ENCODE data around the gene ARL8A. TPM values are rescaled to one million over a fixed set of nuclear protein-coding genes. Genes with fewer than 3 reads are reported as not detected.

ARL8A gene
- total RNA-seq, 2 donors from 2014 or later = 72.8 to 82.0 TPM

GRCh38 chr1:202133989-202134388 lies 10.5 kb downstream of the ARL8A start:
- Mint-ChIP-seq H3K27ac (no peak overlapping the region), H3K4me1 (no peaks in the 10 kb centered on the region), H3K27me3 (ENCODE audit: insufficient read depth) (no peaks in the 10 kb centered on the region), H3K9me3 (no peaks in the 10 kb centered on the region), H3K4me3 (no peak overlapping the region), H3K36me3 (ENCODE audit: low read depth) (peaks cover 37% of the 10 kb centered on the region)
- no peak overlapping the region for H3K4me3 ChIP-seq (ENCODE audit: low read length)
- peaks cover 59% of the 10 kb centered on the region for H3K36me3 ChIP-seq (ENCODE audit: control insufficient read depth, insufficient read depth, low read length)
- H3K27me3 ChIP-seq (ENCODE audit: control insufficient read depth, insufficient read depth, low read length, poor library complexity, severe bottlenecking) = no peaks in the 10 kb centered on the region
- H3K4me1 ChIP-seq (ENCODE audit: control insufficient read depth, insufficient read depth, low read length) = no peaks in the 10 kb centered on the region
- H3K9me3 ChIP-seq (ENCODE audit: control insufficient read depth, low read length) = no peaks in the 10 kb centered on the region
- H3K27ac ChIP-seq (ENCODE audit: low read depth, low read length) = no peak overlapping the region
- DNase-seq = no peak
- WGBS, 2 experiments (ENCODE audit: insufficient coverage in 1 of 2, insufficient read length in 1 of 2) = 100% methylated on average over 5 of the region's 5 CpGs; no CpG with 5 or more reads in 1 of the 2 experiments
- no peak overlapping the region for H3K9ac ChIP-seq (ENCODE audit: extremely low read depth, low read length, poor library complexity, severe bottlenecking)
- no peak for TF ChIP-seq CTCF (conservative IDR thresholded peaks at IDR 0.05)

- H3K27me3 Mint-ChIP-seq (ENCODE audit: insufficient read depth) = no peaks in the 10 kb centered on the region
- no peak for DNase-seq
- no peak overlapping the region for H3K4me3 ChIP-seq (ENCODE audit: low read length)
- peaks cover 55% of the 10 kb centered on the region for H3K36me3 ChIP-seq (ENCODE audit: control insufficient read depth, insufficient read depth, low read length)
- no peaks in the 10 kb centered on the region for H3K27me3 ChIP-seq (ENCODE audit: control insufficient read depth, insufficient read depth, low read length, poor library complexity, severe bottlenecking)
- H3K4me1 ChIP-seq (ENCODE audit: control insufficient read depth, insufficient read depth, low read length) = no peaks in the 10 kb centered on the region
- no peaks in the 10 kb centered on the region for H3K4me1 Mint-ChIP-seq
- no peaks in the 10 kb centered on the region for H3K9me3 Mint-ChIP-seq
- no peak for TF ChIP-seq CTCF (conservative IDR thresholded peaks at IDR 0.05)
- 93 to 96% methylated on average over 3 to 8 of the region's 8 CpGs for whole genome bisulfite sequencing, 2 experiments (ENCODE audit: insufficient coverage in 1 of 2, insufficient read length in 1 of 2)
- H3K9ac ChIP-seq (ENCODE audit: extremely low read depth, low read length, poor library complexity, severe bottlenecking) = no peak overlapping the region
- H3K4me3 Mint-ChIP-seq = no peak overlapping the region
- H3K27ac ChIP-seq (ENCODE audit: low read depth, low read length) = no peak overlapping the region
- H3K36me3 Mint-ChIP-seq (ENCODE audit: low read depth) = peaks cover 36% of the 10 kb centered on the region
- H3K27ac Mint-ChIP-seq = no peak overlapping the region
- no peaks in the 10 kb centered on the region for H3K9me3 ChIP-seq (ENCODE audit: control insufficient read depth, low read length)
Measured at GRCh38 chr1:202133496-202133895, 11.0 kb downstream of the ARL8A start.

- Histone ChIP-seq H3K4me3 (ENCODE audit: low read length) (no peak overlapping the region), H3K9me3 (ENCODE audit: control insufficient read depth, low read length) (no peaks in the 10 kb centered on the region), H3K27ac (ENCODE audit: low read depth, low read length) (no peak overlapping the region), H3K9ac (ENCODE audit: extremely low read depth, low read length, poor library complexity, severe bottlenecking) (no peak overlapping the region), H3K27me3 (ENCODE audit: control insufficient read depth, insufficient read depth, low read length, poor library complexity, severe bottlenecking) (no peaks in the 10 kb centered on the region), H3K4me1 (ENCODE audit: control insufficient read depth, insufficient read depth, low read length) (no peaks in the 10 kb centered on the region), H3K36me3 (ENCODE audit: control insufficient read depth, insufficient read depth, low read length) (peaks cover 50% of the 10 kb centered on the region)
- no peaks in the 10 kb centered on the region for H3K4me1 Mint-ChIP-seq
- WGBS, 2 experiments (ENCODE audit: insufficient coverage in 1 of 2, insufficient read length in 1 of 2) = 95 to 97% methylated on average over 5 to 13 of the region's 14 CpGs
- no peak overlapping the region for H3K27ac Mint-ChIP-seq
- H3K9me3 Mint-ChIP-seq = no peaks in the 10 kb centered on the region
- no peak for DNase-seq
- no peak overlapping the region for H3K4me3 Mint-ChIP-seq
- no peak for TF ChIP-seq CTCF (conservative IDR thresholded peaks at IDR 0.05)
- H3K36me3 Mint-ChIP-seq (ENCODE audit: low read depth) = peaks cover 31% of the 10 kb centered on the region
- H3K27me3 Mint-ChIP-seq (ENCODE audit: insufficient read depth) = no peaks in the 10 kb centered on the region
Measured at GRCh38 chr1:202133001-202133400, 11.5 kb downstream of the ARL8A start.
